HTR-8/SVneo (cell line): ENCODE results near the gene DCTN1.

Experiments
- DNase-seq: peaks from one replicate; pipeline ENCODE4 v3.0.0; 2011; ENCODE audit warnings: low spot score, mixed read lengths; ENCODE audit not compliant: insufficient read length
- FAIRE-seq: peaks from 2 replicates; lab custom pipeline; 2011; peaks lifted over from hg19 to GRCh38; lab: Jason Lieb, UNC

Gene DCTN1

GRCh38 chr2:74333175-74333574, 46.9 kb downstream of the DCTN1 start:
- FAIRE-seq (no peak), DNase-seq (peak; percentile 53)

- FAIRE-seq (no peak), DNase-seq (no peak)
Measured at GRCh38 chr2:74332550-74333174, 47.4 kb downstream of the DCTN1 start.

- FAIRE-seq (no peak), DNase-seq (no peak)
Measured at GRCh38 chr2:74328573-74328972, 51.5 kb downstream of the DCTN1 start.

- DNase-seq (no peak), FAIRE-seq (no peak)
Measured at GRCh38 chr2:74328074-74328473, 52.0 kb downstream of the DCTN1 start.

GRCh38 chr2:74327627-74328026, 52.5 kb downstream of the DCTN1 start:
- FAIRE-seq, result no peak
- no peak for DNase-seq

GRCh38 chr2:74327199-74327598, 52.9 kb downstream of the DCTN1 start:
- no peak for FAIRE-seq
- DNase-seq, result no peak

- FAIRE-seq, result no peak
Measured at GRCh38 chr2:74325815-74326214, 54.3 kb downstream of the DCTN1 start.

GRCh38 chr2:74321737-74322136, 58.4 kb downstream of the DCTN1 start:
- DNase-seq (no peak), FAIRE-seq (peak; percentile 31)

More at GRCh38 chr2:74325815-74326214, 54.3 kb downstream of the DCTN1 start:
- no peak for DNase-seq

- DNase-seq (no peak), FAIRE-seq (no peak)
Measured at GRCh38 chr2:74317701-74318100, 62.4 kb downstream of the DCTN1 start.

- no peak for DNase-seq
- peak; percentile 66 for FAIRE-seq
Measured at GRCh38 chr2:74316627-74317295, 63.4 kb downstream of the DCTN1 start.

GRCh38 chr2:74314107-74314506, 66.0 kb downstream of the DCTN1 start:
- DNase-seq (no peak), FAIRE-seq (no peak)

- FAIRE-seq, result no peak
- DNase-seq, result no peak
Measured at GRCh38 chr2:74313497-74313896, 66.6 kb downstream of the DCTN1 start.

GRCh38 chr2:74312913-74313312, 67.2 kb downstream of the DCTN1 start:
- no peak for FAIRE-seq

More at GRCh38 chr2:74312913-74313312, 67.2 kb downstream of the DCTN1 start:
- DNase-seq, result no peak
